GM20000 (cell line): ENCODE measurements around the gene IFT122.

Experiments used
- DNase-seq: peaks from one replicate; pipeline ENCODE4 v3.0.0; 2012; ENCODE audit warnings: low spot score
- CTCF ChIP-seq: IDR thresholded peaks from 2 replicates; pipeline ENCODE4 v1.5.1; 2012; ENCODE audit warnings: mild to moderate bottlenecking, control low read depth; ENCODE audit errors: extremely low read depth, missing control alignments

IFT122 gene

GRCh38 chr3:129418041-129418973, 21.7 kb upstream of the IFT122 start:
- TF ChIP-seq CTCF = no peak
- DNase-seq = no peak

- no peak for DNase-seq
- no peak for TF ChIP-seq CTCF
Measured at GRCh38 chr3:129419476-129419875, 20.5 kb upstream of the IFT122 start.

GRCh38 chr3:129421236-129421883, 18.7 kb upstream of the IFT122 start:
- DNase-seq = no peak
- no peak for TF ChIP-seq CTCF

GRCh38 chr3:129421988-129422745, 17.9 kb upstream of the IFT122 start:
- peak; percentile 3 for TF ChIP-seq CTCF
- DNase-seq = no peak

GRCh38 chr3:129422897-129423296, 17.1 kb upstream of the IFT122 start:
- DNase-seq = no peak
- TF ChIP-seq CTCF = no peak

- DNase-seq = peak; percentile 54
- no peak for TF ChIP-seq CTCF
Measured at GRCh38 chr3:129424185-129424841, 15.7 kb upstream of the IFT122 start.
